MM.1S (cell line): ENCODE data around the gene MTCH1.
"Not testable (repeated sequence)": the region's sequence is repeated elsewhere in the genome, so short reads cannot be mapped to it uniquely, and the experiment has no call there.

Source experiments
- DNase-seq: peaks from one replicate; pipeline ENCODE4 v3.0.0-alpha.2; 2015
- H2AFZ ChIP-seq: fragments of 300-600 bp; sonication (generic); 2 replicates; pipeline ENCODE4 v1.6.0; 2016; ENCODE audit warnings: antibody characterized with exemption, low read length
- H3F3A ChIP-seq: fragments of 300-600 bp; sonication (generic); 2 replicates; pipeline ENCODE4 v1.6.1; 2016; ENCODE audit warnings: mild to moderate bottlenecking, antibody characterized with exemption, low read length, moderate library complexity, mixed read lengths; ENCODE audit not compliant: insufficient read depth
- H3K27ac ChIP-seq: fragments of 300-600 bp; sonication (generic); 2 replicates; pipeline ENCODE4 v1.5.1; 2016; ENCODE audit warnings: mild to moderate bottlenecking, low read length
- H3K27me3 ChIP-seq: fragments of 300-600 bp; sonication (generic); replicated peaks from 2 replicates; pipeline ENCODE4 v1.6.0; 2016; ENCODE audit warnings: low read length; ENCODE audit not compliant: insufficient read depth
- H3K36me3 ChIP-seq: fragments of 300-600 bp; sonication (generic); replicated peaks from 2 replicates; pipeline ENCODE4 v1.6.1; 2016; ENCODE audit warnings: mild to moderate bottlenecking, low read length, mixed read lengths; ENCODE audit not compliant: insufficient read depth
- H3K4me1 ChIP-seq: fragments of 300-600 bp; sonication (generic); 2 replicates; pipeline ENCODE4 v1.6.1; 2016; ENCODE audit warnings: low read length, mixed read lengths
- H3K4me2 ChIP-seq: fragments of 300-600 bp; sonication (generic); 2 replicates; pipeline ENCODE4 v1.6.0; 2016; ENCODE audit warnings: low read depth, low read length
- H3K4me3 ChIP-seq: fragments of 300-600 bp; sonication (generic); 2 replicates; pipeline ENCODE4 v1.5.1; 2016; ENCODE audit warnings: low read length, mixed read lengths
- H3K79me2 ChIP-seq: fragments of 300-600 bp; sonication (generic); 2 replicates; pipeline ENCODE4 v1.6.1; 2016; ENCODE audit warnings: mixed run types, low read length, mixed read lengths
- H3K9ac ChIP-seq: fragments of 300-600 bp; sonication (generic); 2 replicates; pipeline ENCODE4 v1.6.1; 2016; ENCODE audit warnings: low read length, mixed read lengths
- H3K9me2 ChIP-seq: fragments of 300-600 bp; sonication (generic); replicated peaks from 2 replicates; pipeline ENCODE4 v1.6.1; 2016; ENCODE audit warnings: mild to moderate bottlenecking, low read length, mixed read lengths; ENCODE audit not compliant: insufficient read depth
- H3K9me3 ChIP-seq: fragments of 300-600 bp; sonication (generic); replicated peaks from 2 replicates; pipeline ENCODE4 v1.6.1; 2016; ENCODE audit warnings: mild to moderate bottlenecking, low read length, mixed read lengths; ENCODE audit not compliant: insufficient read depth
- H4K20me1 ChIP-seq: fragments of 300-600 bp; sonication (generic); 2 replicates; pipeline ENCODE4 v1.6.1; 2016; ENCODE audit warnings: mild to moderate bottlenecking, low read length, moderate library complexity, mixed read lengths; ENCODE audit not compliant: insufficient read depth
- EZH2 ChIP-seq: fragments of 300-600 bp; sonication (generic); optimal IDR thresholded peaks from 2 replicates; pipeline ENCODE3; 2017; ENCODE audit warnings: low read depth, mild to moderate bottlenecking, antibody characterized with exemption, low read length, mixed read lengths
- EZH2phosphoT487 ChIP-seq: fragments of 300-600 bp; sonication (generic); IDR thresholded peaks from 2 replicates; pipeline ENCODE4 v1.6.1; 2018; ENCODE audit warnings: antibody characterized with exemption, low read length
- TF ChIP-seq, protein P1 (sequence below): fragments of 300-600 bp; sonication (generic); IDR thresholded peaks from 2 replicates; pipeline ENCODE4 v1.5.1; 2016; ENCODE audit warnings: antibody characterized with exemption, low read length, mixed read lengths

The MTCH1 gene

DNA sequence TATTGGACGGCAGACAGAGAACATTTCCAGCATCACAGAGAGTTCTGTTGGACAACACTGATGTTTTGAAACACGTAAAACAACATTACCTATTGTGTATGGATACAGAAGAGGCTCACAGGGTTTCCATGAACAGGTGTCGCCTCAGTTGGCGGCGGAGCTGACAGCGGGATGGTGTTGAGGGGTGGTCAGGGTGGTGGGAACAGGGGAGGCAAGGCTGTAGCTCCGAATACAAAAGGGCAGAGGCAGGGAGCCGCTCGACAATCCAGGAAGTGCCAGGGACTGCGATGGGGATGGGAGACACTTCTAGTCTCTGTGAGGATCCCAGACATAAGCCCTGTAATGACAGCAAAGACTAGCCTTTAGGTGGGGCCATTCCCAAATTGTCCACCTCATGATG lies 46.0 kb downstream of the MTCH1 start:
- H3K9ac ChIP-seq, result no peak overlapping the region
- H3K36me3 ChIP-seq, result no peaks in the 10 kb centered on the region
- DNase-seq, result no peak
- H3K9me3 ChIP-seq, result no peaks in the 10 kb centered on the region
- no peaks in the 10 kb centered on the region for H3K4me1 ChIP-seq
- no peak overlapping the region for H3K4me2 ChIP-seq
- H3F3A ChIP-seq, result no peaks in the 10 kb centered on the region
- no peaks in the 10 kb centered on the region for H3K9me2 ChIP-seq
- TF ChIP-seq EZH2 (no peak), EZH2phosphoT487 (no peak)
- TF ChIP-seq, protein P1, sequence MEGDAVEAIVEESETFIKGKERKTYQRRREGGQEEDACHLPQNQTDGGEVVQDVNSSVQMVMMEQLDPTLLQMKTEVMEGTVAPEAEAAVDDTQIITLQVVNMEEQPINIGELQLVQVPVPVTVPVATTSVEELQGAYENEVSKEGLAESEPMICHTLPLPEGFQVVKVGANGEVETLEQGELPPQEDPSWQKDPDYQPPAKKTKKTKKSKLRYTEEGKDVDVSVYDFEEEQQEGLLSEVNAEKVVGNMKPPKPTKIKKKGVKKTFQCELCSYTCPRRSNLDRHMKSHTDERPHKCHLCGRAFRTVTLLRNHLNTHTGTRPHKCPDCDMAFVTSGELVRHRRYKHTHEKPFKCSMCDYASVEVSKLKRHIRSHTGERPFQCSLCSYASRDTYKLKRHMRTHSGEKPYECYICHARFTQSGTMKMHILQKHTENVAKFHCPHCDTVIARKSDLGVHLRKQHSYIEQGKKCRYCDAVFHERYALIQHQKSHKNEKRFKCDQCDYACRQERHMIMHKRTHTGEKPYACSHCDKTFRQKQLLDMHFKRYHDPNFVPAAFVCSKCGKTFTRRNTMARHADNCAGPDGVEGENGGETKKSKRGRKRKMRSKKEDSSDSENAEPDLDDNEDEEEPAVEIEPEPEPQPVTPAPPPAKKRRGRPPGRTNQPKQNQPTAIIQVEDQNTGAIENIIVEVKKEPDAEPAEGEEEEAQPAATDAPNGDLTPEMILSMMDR, result no peak
- H2AFZ ChIP-seq, result no peak overlapping the region
- H3K27ac ChIP-seq, result no peak overlapping the region
- no peak overlapping the region for H3K4me3 ChIP-seq
- H4K20me1 ChIP-seq, result no peaks in the 10 kb centered on the region
- H3K27me3 ChIP-seq, result no peaks in the 10 kb centered on the region
- no peaks in the 10 kb centered on the region for H3K79me2 ChIP-seq

DNA sequence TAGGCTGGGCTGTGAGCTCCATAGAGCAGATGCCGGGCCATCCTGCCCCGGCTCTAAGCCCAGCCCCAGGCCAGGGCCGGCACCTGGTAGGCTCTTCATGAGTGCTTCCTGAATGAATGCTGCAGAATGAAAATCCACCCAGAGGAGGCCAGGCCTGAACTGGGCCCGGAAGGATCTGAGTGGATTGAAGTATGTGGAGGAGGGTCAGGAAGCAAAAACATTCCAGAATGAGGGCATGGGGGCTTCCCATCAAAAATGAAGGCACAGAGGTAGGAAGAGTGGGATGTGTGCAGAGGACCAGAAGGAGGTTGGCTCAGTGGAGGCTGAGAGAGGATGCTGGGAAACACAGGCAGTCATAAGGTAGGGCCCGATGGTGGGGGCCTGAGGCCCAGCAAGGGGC lies 47.0 kb downstream of the MTCH1 start:
- H3F3A ChIP-seq, H4K20me1 ChIP-seq, H3K9me2 ChIP-seq, H3K79me2 ChIP-seq, H3K4me1 ChIP-seq, H3K9ac ChIP-seq, H3K27me3 ChIP-seq, H2AFZ ChIP-seq, H3K4me2 ChIP-seq, H3K9me3 ChIP-seq, H3K36me3 ChIP-seq, DNase-seq, H3K27ac ChIP-seq, H3K4me3 ChIP-seq: not testable (repeated sequence)

- no peaks in the 10 kb centered on the region for H4K20me1 ChIP-seq
- DNase-seq, result no peak
- no peaks in the 10 kb centered on the region for H3K79me2 ChIP-seq
- no peaks in the 10 kb centered on the region for H3K9me3 ChIP-seq
- H3F3A ChIP-seq, result no peaks in the 10 kb centered on the region
- H3K9me2 ChIP-seq, result no peaks in the 10 kb centered on the region
- no peak overlapping the region for H3K4me3 ChIP-seq
- H3K4me2 ChIP-seq, result no peak overlapping the region
- no peaks in the 10 kb centered on the region for H3K36me3 ChIP-seq
- H3K9ac ChIP-seq, result no peak overlapping the region
- no peaks in the 10 kb centered on the region for H3K27me3 ChIP-seq
- no peak overlapping the region for H3K27ac ChIP-seq
- no peak overlapping the region for H2AFZ ChIP-seq
- H3K4me1 ChIP-seq, result no peaks in the 10 kb centered on the region
- TF ChIP-seq, protein P1, result no peak
- TF ChIP-seq EZH2 (no peak), EZH2phosphoT487 (no peak)
Observed at GRCh38 chr6:36938536-36938935, 47.5 kb downstream of the MTCH1 start.

DNA sequence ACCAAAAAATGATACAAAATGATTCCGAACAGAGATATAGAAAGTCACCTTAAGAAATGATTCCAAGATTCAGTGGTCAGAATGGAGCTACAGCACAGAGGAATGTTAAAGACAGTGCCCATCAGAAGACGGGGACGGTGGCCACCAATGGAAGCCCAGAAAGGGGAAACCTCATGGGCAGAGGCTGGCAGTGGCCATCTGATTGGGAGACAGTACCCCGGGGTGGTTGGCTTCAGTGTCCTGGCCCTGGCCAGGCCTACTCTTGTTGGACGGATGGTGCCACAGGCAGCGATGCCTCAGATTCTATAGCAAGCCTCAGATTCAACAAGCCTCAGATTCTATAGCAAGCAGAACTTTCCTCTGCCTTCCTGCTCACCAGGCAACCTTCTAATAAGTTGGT lies 48.1 kb downstream of the MTCH1 start:
- Histone ChIP-seq H3K9me3 (no peaks in the 10 kb centered on the region), H3K4me1 (no peaks in the 10 kb centered on the region), H3K9ac (no peak overlapping the region), H2AFZ (no peak overlapping the region), H4K20me1 (no peaks in the 10 kb centered on the region), H3K9me2 (no peaks in the 10 kb centered on the region), H3F3A (no peaks in the 10 kb centered on the region), H3K36me3 (no peaks in the 10 kb centered on the region), H3K27me3 (no peaks in the 10 kb centered on the region), H3K27ac (no peak overlapping the region), H3K4me2 (no peak overlapping the region), H3K79me2 (no peaks in the 10 kb centered on the region), H3K4me3 (no peak overlapping the region)
- no peak for TF ChIP-seq EZH2phosphoT487
- TF ChIP-seq, protein P1, result no peak
- no peak for DNase-seq
